HEK293 (cell line): ENCODE data around the gene LGALSL.

ENCODE experiments used
- ATF2 ChIP-seq: fragments of 450-650 bp; formaldehyde crosslinking; IDR thresholded peaks from 2 replicates; pipeline ENCODE4 v1.5.1; 2016; ENCODE audit warnings: missing biosample characterization, missing genetic modification characterization, low read depth
- BCL11A ChIP-seq: fragments of 450-650 bp; formaldehyde crosslinking; IDR thresholded peaks from 2 replicates; pipeline ENCODE4 v1.5.1; 2016; ENCODE audit warnings: low read depth, missing biosample characterization, missing genetic modification characterization
- CTCF ChIP-seq: fragments of 450-650 bp; formaldehyde crosslinking; IDR thresholded peaks from 2 replicates; pipeline ENCODE4 v1.5.1; 2016; ENCODE audit warnings: missing biosample characterization, missing genetic modification characterization
- FEZF1 ChIP-seq: fragments of 450-650 bp; formaldehyde crosslinking; IDR thresholded peaks from 2 replicates; pipeline ENCODE4 v1.5.1; 2016; ENCODE audit warnings: missing biosample characterization, missing genetic modification characterization
- HOXC10 ChIP-seq: sonication (generic); formaldehyde crosslinking; IDR thresholded peaks from 2 replicates; pipeline ENCODE4 v1.8.1; 2023; ENCODE audit warnings: mild to moderate bottlenecking, missing genetic modification reagents
- MZF1 ChIP-seq: fragments of 450-650 bp; formaldehyde crosslinking; IDR thresholded peaks from 2 replicates; pipeline ENCODE4 v1.5.1; 2017; ENCODE audit warnings: missing biosample characterization, missing genetic modification characterization, borderline replicate concordance
- REST ChIP-seq: fragments of 450-650 bp; formaldehyde crosslinking; IDR thresholded peaks from 2 replicates; pipeline ENCODE4 v1.5.1; 2016; ENCODE audit warnings: missing biosample characterization, missing genetic modification characterization
- ZNF121 ChIP-seq: fragments of 450-650 bp; formaldehyde crosslinking; IDR thresholded peaks from 2 replicates; pipeline ENCODE4 v1.5.1; 2016; ENCODE audit warnings: missing biosample characterization, missing genetic modification characterization
- ZNF214 ChIP-seq: fragments of 450-650 bp; formaldehyde crosslinking; IDR thresholded peaks from 2 replicates; pipeline ENCODE4 v1.5.1; 2017; ENCODE audit warnings: missing biosample characterization, mild to moderate bottlenecking, missing genetic modification characterization, borderline replicate concordance
- ZNF239 ChIP-seq: fragments of 450-650 bp; formaldehyde crosslinking; IDR thresholded peaks from 2 replicates; pipeline ENCODE4 v1.5.1; 2016; ENCODE audit warnings: missing biosample characterization, missing genetic modification characterization
- ZNF302 ChIP-seq: fragments of 450-650 bp; formaldehyde crosslinking; IDR thresholded peaks from 2 replicates; pipeline ENCODE4 v1.5.1; 2016; ENCODE audit warnings: missing biosample characterization, missing genetic modification characterization, low read depth
- ZNF473 ChIP-seq: fragments of 450-650 bp; formaldehyde crosslinking; IDR thresholded peaks from 2 replicates; pipeline ENCODE4 v1.5.1; 2017; ENCODE audit warnings: missing biosample characterization, missing genetic modification characterization
- ZNF513 ChIP-seq: fragments of 450-650 bp; IDR thresholded peaks from 2 replicates; pipeline ENCODE4 v1.5.1; 2018; ENCODE audit warnings: missing biosample characterization, missing genetic modification characterization
- ZNF785 ChIP-seq: fragments of 450-650 bp; formaldehyde crosslinking; IDR thresholded peaks from 2 replicates; pipeline ENCODE4 v1.5.1; 2016; ENCODE audit warnings: missing biosample characterization, missing genetic modification characterization

GRCh38 chr2:64504774-64505720 is 51.1 kb downstream of the LGALSL start:
- TF ChIP-seq CTCF (no peak), HOXC10 (no peak), ZNF785 (tag by site-specific recombination) (no peak), FEZF1 (tag by site-specific recombination) (no peak), ZNF513 (no peak), ZNF302 (tag by site-specific recombination) (no peak), ZNF121 (tag by site-specific recombination) (no peak), REST (tag by site-specific recombination) (no peak), ATF2 (tag by site-specific recombination) (no peak), ZNF214 (tag by site-specific recombination) (no peak), ZNF473 (tag by site-specific recombination) (no peak), BCL11A (tag by site-specific recombination) (no peak), MZF1 (tag by site-specific recombination) (no peak), ZNF239 (tag by site-specific recombination) (no peak)
